Panc1 (cell line): ENCODE data around the gene CETP. TPM values are rescaled to one million over a fixed set of nuclear protein-coding genes. Genes with fewer than 3 reads are reported as not detected.

Experiments
- ATAC-seq: fragments of 200-7000 bp; cut with Tn5 transposase; 2 replicates; pipeline ENCODE4 v1.9.1; 2020; ENCODE audit warnings: mild to moderate bottlenecking, moderate library complexity
- BruUV-seq: library from RNA; stranded (reverse); fragments of 400-500 nt; replicated peaks from 2 replicates; lab custom pipeline; 2021; lab: Mats Ljungman, UMichigan
- CTCF ChIA-PET: fragments of 300-600 bp; sonication (Branson Sonifier 250); formaldehyde crosslinking; loops from one replicate; lab custom pipeline; 2022; ENCODE audit warnings: antibody characterized with exemption; lab: Charles Lee
- POLR2A ChIA-PET: fragments of 300-600 bp; sonication (Branson Sonifier 250); formaldehyde crosslinking; loops from one replicate; lab custom pipeline; 2022; ENCODE audit warnings: antibody characterized with exemption; lab: Charles Lee
- DNase-seq: peaks from one replicate; pipeline ENCODE4 v3.0.0-alpha.2; 2010; ENCODE audit warnings: low read depth, low spot score
- H3K27ac ChIP-seq: 2 replicates; pipeline ENCODE4 v1.5.1; 2011; ENCODE audit warnings: mild to moderate bottlenecking, low read length, inconsistent platforms
- H3K27me3 ChIP-seq: fragments of 200-500 bp; sonication (Bioruptor generic); 2 replicates; pipeline ENCODE4 v1.6.0; 2014; ENCODE audit warnings: low read length, inconsistent platforms; ENCODE audit not compliant: control insufficient read depth, insufficient read depth
- H3K36me3 ChIP-seq: fragments of 200-500 bp; sonication (Bioruptor generic); 2 replicates; pipeline ENCODE4 v1.5.1; 2014; ENCODE audit warnings: inconsistent platforms, mild to moderate bottlenecking, low read length, moderate library complexity; ENCODE audit not compliant: control insufficient read depth, insufficient read depth
- H3K4me1 ChIP-seq: 2 replicates; pipeline ENCODE4 v1.5.1; 2011; ENCODE audit warnings: inconsistent platforms, mild to moderate bottlenecking, low read length, moderate library complexity; ENCODE audit not compliant: control insufficient read depth, insufficient read depth
- H3K4me3 ChIP-seq, 2 experiments: 2 replicates each; pipeline ENCODE4 v1.5.1; 2011 to 2012; ENCODE audit warnings: low read depth in 2 of 2, low read length in 2 of 2, mild to moderate bottlenecking in 2 of 2, inconsistent platforms in 1 of 2, moderate library complexity in 1 of 2
- H3K9me3 ChIP-seq: fragments of 200-500 bp; sonication (Bioruptor generic); 2 replicates; pipeline ENCODE4 v1.5.1; 2014; ENCODE audit warnings: low read depth, mild to moderate bottlenecking, inconsistent platforms, low read length, moderate library complexity; ENCODE audit not compliant: control insufficient read depth, insufficient read depth
- POLR2AphosphoS5 ChIP-seq: IDR thresholded peaks from 2 replicates; pipeline ENCODE4 v1.6.1; 2012; ENCODE audit warnings: mild to moderate bottlenecking, low read depth, low read length, moderate library complexity
- SIN3A ChIP-seq: IDR thresholded peaks from 2 replicates; pipeline ENCODE4 v1.6.1; 2012; ENCODE audit warnings: low read depth, mild to moderate bottlenecking, low read length, moderate library complexity, borderline replicate concordance; ENCODE audit not compliant: insufficient read depth
- TCF7L2 ChIP-seq: IDR thresholded peaks from 2 replicates; pipeline ENCODE4 v1.6.1; 2011; ENCODE audit warnings: mild to moderate bottlenecking, low read depth, low read length, inconsistent platforms
- in situ Hi-C: cut with HindIII; loops from 2 replicates; pipeline ENCODE4 v1.10.0; 2016; ENCODE audit warnings: low sequenced_read_pairs, low pct_unique_long_range_greater_than_20kb
- intact Hi-C: fragments of 100-400 bp; cut with micrococcal nuclease; formaldehyde crosslinking; loops from one replicate; pipeline ENCODE4 v1.10.0; 2022; ENCODE audit not compliant: unreplicated experiment
- total RNA-seq: library from RNA; stranded (reverse); gene quantifications from one replicate; pipeline ENCODE4 v1.2.1, GENCODE V29; 2021; ENCODE audit not compliant: unreplicated experiment
- TF ChIP-seq, protein P1 (sequence below): fragments of 450-650 bp; IDR thresholded peaks from 2 replicates; pipeline ENCODE4 v1.5.1; 2017; ENCODE audit warnings: mild to moderate bottlenecking
- TF ChIP-seq, protein P2 (sequence below), 2 experiments: IDR thresholded peaks; 2 replicates each; pipeline ENCODE4 v1.6.1; 2011 to 2012; ENCODE audit warnings: low read depth in 2 of 2, control low read depth in 1 of 2, low read length in 1 of 2, mild to moderate bottlenecking in 1 of 2, moderate library complexity in 1 of 2; ENCODE audit not compliant: insufficient read depth in 1 of 2

The CETP gene
- total RNA-seq, 1 experiment from 2014 or later: not detected

DNA sequence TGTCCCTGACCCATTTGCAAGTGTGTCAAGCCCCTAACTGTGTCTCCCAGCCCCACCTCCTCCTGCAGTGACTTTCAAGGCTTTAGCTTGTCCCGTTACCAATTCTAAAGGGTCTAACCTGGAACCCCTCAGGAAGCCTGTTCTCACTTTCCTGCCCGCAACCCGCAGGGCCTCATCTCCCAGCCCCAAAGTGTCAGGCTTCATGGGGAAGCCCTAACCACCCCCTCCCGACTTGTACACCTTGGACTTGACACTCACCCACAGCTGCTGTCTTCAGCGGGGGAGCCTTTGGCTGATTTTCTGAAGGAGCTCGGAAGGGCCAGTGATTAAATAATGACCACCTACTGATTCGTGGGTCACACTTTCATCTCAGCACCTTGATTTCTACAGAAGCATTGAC lies 60.7 kb downstream of the CETP start:
- in situ Hi-C loops: no loop called here
- DNase-seq (no peak), ATAC-seq (no peak)
- H3K27me3 ChIP-seq: no peaks in the 10 kb centered on the region
- H3K36me3 ChIP-seq: no peaks in the 10 kb centered on the region
- BruUV-seq: no TSS peak
- TF ChIP-seq, protein P1, sequence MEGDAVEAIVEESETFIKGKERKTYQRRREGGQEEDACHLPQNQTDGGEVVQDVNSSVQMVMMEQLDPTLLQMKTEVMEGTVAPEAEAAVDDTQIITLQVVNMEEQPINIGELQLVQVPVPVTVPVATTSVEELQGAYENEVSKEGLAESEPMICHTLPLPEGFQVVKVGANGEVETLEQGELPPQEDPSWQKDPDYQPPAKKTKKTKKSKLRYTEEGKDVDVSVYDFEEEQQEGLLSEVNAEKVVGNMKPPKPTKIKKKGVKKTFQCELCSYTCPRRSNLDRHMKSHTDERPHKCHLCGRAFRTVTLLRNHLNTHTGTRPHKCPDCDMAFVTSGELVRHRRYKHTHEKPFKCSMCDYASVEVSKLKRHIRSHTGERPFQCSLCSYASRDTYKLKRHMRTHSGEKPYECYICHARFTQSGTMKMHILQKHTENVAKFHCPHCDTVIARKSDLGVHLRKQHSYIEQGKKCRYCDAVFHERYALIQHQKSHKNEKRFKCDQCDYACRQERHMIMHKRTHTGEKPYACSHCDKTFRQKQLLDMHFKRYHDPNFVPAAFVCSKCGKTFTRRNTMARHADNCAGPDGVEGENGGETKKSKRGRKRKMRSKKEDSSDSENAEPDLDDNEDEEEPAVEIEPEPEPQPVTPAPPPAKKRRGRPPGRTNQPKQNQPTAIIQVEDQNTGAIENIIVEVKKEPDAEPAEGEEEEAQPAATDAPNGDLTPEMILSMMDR: no peak
- no peak for TF ChIP-seq POLR2AphosphoS5
- TF ChIP-seq, protein P2, sequence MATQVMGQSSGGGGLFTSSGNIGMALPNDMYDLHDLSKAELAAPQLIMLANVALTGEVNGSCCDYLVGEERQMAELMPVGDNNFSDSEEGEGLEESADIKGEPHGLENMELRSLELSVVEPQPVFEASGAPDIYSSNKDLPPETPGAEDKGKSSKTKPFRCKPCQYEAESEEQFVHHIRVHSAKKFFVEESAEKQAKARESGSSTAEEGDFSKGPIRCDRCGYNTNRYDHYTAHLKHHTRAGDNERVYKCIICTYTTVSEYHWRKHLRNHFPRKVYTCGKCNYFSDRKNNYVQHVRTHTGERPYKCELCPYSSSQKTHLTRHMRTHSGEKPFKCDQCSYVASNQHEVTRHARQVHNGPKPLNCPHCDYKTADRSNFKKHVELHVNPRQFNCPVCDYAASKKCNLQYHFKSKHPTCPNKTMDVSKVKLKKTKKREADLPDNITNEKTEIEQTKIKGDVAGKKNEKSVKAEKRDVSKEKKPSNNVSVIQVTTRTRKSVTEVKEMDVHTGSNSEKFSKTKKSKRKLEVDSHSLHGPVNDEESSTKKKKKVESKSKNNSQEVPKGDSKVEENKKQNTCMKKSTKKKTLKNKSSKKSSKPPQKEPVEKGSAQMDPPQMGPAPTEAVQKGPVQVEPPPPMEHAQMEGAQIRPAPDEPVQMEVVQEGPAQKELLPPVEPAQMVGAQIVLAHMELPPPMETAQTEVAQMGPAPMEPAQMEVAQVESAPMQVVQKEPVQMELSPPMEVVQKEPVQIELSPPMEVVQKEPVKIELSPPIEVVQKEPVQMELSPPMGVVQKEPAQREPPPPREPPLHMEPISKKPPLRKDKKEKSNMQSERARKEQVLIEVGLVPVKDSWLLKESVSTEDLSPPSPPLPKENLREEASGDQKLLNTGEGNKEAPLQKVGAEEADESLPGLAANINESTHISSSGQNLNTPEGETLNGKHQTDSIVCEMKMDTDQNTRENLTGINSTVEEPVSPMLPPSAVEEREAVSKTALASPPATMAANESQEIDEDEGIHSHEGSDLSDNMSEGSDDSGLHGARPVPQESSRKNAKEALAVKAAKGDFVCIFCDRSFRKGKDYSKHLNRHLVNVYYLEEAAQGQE (IDR thresholded peaks at IDR 0.05; ENCODE audit: insufficient read depth in 1 of 2, low read depth in 2 of 2, low read length in 1 of 2): no peak
- no peak for TF ChIP-seq SIN3A
- no peak for TF ChIP-seq TCF7L2
- H3K9me3 ChIP-seq: no peaks in the 10 kb centered on the region
- no peaks in the 10 kb centered on the region for H3K4me1 ChIP-seq
- intact Hi-C loops: no loop called here
- no peak overlapping the region for H3K4me3 ChIP-seq
- H3K27ac ChIP-seq: no peak overlapping the region
- CTCF ChIA-PET: no interaction called here
- POLR2A ChIA-PET: no interaction called here

DNA sequence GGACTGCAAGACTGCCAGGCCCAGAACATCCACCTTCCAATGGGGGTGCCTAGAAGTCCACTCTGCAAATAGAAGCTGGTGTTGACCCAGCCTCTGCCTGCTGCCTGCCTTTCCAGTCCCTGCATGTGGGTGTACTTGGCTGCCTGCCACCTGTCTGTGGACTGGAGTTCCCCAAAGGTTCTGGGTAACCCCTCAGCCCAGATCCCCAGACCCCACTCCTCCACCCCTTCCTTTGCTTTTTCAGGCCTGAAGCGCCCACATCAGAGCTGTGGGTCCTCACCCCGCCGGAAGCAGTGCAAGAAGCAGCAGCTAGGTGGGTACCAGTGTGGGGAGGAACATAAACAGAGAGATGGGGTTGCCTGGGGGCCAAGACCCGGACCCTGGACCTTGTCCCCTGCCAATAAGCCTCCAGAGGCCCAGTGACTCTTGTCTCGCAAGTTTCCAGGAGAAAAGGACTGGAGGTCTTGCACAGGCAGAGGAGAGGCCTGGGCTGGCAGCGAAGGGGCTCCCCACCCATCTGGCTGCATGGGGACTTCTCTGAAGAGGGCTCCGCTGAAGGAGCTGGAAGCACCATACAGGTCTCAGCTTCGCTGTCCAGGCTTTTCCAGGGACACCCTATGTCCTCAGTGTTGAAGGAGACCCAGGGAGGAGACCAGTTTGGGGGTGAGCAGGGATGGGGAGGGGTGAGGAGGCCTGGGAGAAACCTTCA lies 61.9 kb downstream of the CETP start:
- TF ChIP-seq, protein P1: no peak
- TF ChIP-seq, protein P2 (IDR thresholded peaks at IDR 0.05; ENCODE audit: insufficient read depth in 1 of 2, low read depth in 2 of 2, low read length in 1 of 2): no peak
- no peak for TF ChIP-seq SIN3A
- no peak for TF ChIP-seq POLR2AphosphoS5
- TF ChIP-seq TCF7L2: no peak
- Histone ChIP-seq H3K9me3 (no peaks in the 10 kb centered on the region), H3K36me3 (no peaks in the 10 kb centered on the region), H3K27me3 (no peaks in the 10 kb centered on the region), H3K27ac (no peak overlapping the region), H3K4me1 (no peaks in the 10 kb centered on the region), H3K4me3 (no peak overlapping the region)
- intact Hi-C loops: no loop called here
- ChIA-PET CTCF (no interaction called here), POLR2A (no interaction called here)
- BruUV-seq: no TSS peak
- no peak for ATAC-seq
- no peak for DNase-seq
- in situ Hi-C loops: no loop called here
